ENCODE data around the gene P2RY2.

GRCh38 chr11:73235236-73235786, 17.2 kb downstream of the P2RY2 start:
- no peak for TF ChIP-seq REST (IDR thresholded peaks at IDR 0.05)
- TF ChIP-seq CTCF (IDR thresholded peaks at IDR 0.05; ENCODE audit: low read depth, low read length, missing input control): no peak
- TF ChIP-seq SP1 (IDR thresholded peaks at IDR 0.05): no peak
- TF ChIP-seq TAF1 (conservative IDR thresholded peaks at IDR 0.05): no peak
- no peak for TF ChIP-seq MAX (IDR thresholded peaks at IDR 0.05)
- no peak for TF ChIP-seq FOXA1 (IDR thresholded peaks at IDR 0.05)
- TF ChIP-seq RXRA (IDR thresholded peaks at IDR 0.05): no peak
- TF ChIP-seq GABPA (IDR thresholded peaks at IDR 0.05 in 1 of 2, conservative IDR thresholded peaks at IDR 0.05 in 1 of 2): no peak
- TF ChIP-seq, protein P1, sequence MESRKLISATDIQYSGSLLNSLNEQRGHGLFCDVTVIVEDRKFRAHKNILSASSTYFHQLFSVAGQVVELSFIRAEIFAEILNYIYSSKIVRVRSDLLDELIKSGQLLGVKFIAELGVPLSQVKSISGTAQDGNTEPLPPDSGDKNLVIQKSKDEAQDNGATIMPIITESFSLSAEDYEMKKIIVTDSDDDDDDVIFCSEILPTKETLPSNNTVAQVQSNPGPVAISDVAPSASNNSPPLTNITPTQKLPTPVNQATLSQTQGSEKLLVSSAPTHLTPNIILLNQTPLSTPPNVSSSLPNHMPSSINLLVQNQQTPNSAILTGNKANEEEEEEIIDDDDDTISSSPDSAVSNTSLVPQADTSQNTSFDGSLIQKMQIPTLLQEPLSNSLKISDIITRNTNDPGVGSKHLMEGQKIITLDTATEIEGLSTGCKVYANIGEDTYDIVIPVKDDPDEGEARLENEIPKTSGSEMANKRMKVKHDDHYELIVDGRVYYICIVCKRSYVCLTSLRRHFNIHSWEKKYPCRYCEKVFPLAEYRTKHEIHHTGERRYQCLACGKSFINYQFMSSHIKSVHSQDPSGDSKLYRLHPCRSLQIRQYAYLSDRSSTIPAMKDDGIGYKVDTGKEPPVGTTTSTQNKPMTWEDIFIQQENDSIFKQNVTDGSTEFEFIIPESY (IDR thresholded peaks at IDR 0.05): no peak
- TF ChIP-seq YY1 (IDR thresholded peaks at IDR 0.05): no peak
- TF ChIP-seq JUND (IDR thresholded peaks at IDR 0.05): no peak
- TF ChIP-seq, protein P2, sequence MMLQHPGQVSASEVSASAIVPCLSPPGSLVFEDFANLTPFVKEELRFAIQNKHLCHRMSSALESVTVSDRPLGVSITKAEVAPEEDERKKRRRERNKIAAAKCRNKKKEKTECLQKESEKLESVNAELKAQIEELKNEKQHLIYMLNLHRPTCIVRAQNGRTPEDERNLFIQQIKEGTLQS (IDR thresholded peaks at IDR 0.05): no peak

Data from liver (tissue), 3 donors.